GM12864 (cell line): ENCODE measurements around the gene ELL3.
"Not testable (repeated sequence)": the region's sequence is repeated elsewhere in the genome, so short reads cannot be mapped to it uniquely, and the experiment has no call there.

ENCODE experiments used
- DNase-seq: peaks from one replicate; pipeline ENCODE4 v3.0.0-alpha.2; 2011; ENCODE audit warnings: low read depth
- H3K4me3 ChIP-seq: 2 replicates; pipeline ENCODE4 v1.5.1; 2011; ENCODE audit warnings: mild to moderate bottlenecking, low read depth, low read length, control low read depth
- TF ChIP-seq, protein P1 (sequence below): IDR thresholded peaks from 2 replicates; pipeline ENCODE4 v1.5.1; 2011; ENCODE audit warnings: low read depth, mild to moderate bottlenecking, moderate library complexity, low read length, control low read depth, inconsistent platforms; ENCODE audit errors: missing control alignments

ELL3 gene

DNA sequence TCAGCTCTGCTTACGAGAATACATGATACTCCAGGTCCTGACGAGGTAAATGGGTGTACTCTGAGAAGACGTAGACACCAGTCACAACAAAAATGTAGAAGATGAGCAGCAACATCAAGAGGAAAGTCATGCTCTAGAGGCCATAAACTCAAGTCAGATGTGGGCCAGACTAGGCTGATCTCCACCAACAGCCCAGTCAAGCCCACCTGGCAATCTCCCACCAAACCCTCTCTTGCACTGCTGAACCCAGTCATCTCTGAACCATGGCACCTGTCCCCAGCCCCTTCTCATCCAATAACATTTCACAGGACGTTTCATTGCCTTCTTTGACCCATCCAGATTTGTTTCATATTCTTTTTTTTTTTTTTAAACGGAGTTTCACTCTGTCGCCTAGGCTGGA is 41.4 kb downstream of the ELL3 start:
- TF ChIP-seq, protein P1, sequence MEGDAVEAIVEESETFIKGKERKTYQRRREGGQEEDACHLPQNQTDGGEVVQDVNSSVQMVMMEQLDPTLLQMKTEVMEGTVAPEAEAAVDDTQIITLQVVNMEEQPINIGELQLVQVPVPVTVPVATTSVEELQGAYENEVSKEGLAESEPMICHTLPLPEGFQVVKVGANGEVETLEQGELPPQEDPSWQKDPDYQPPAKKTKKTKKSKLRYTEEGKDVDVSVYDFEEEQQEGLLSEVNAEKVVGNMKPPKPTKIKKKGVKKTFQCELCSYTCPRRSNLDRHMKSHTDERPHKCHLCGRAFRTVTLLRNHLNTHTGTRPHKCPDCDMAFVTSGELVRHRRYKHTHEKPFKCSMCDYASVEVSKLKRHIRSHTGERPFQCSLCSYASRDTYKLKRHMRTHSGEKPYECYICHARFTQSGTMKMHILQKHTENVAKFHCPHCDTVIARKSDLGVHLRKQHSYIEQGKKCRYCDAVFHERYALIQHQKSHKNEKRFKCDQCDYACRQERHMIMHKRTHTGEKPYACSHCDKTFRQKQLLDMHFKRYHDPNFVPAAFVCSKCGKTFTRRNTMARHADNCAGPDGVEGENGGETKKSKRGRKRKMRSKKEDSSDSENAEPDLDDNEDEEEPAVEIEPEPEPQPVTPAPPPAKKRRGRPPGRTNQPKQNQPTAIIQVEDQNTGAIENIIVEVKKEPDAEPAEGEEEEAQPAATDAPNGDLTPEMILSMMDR = no peak
- no peak for DNase-seq
- peak overlapping the region; percentile 47 for H3K4me3 ChIP-seq

DNA sequence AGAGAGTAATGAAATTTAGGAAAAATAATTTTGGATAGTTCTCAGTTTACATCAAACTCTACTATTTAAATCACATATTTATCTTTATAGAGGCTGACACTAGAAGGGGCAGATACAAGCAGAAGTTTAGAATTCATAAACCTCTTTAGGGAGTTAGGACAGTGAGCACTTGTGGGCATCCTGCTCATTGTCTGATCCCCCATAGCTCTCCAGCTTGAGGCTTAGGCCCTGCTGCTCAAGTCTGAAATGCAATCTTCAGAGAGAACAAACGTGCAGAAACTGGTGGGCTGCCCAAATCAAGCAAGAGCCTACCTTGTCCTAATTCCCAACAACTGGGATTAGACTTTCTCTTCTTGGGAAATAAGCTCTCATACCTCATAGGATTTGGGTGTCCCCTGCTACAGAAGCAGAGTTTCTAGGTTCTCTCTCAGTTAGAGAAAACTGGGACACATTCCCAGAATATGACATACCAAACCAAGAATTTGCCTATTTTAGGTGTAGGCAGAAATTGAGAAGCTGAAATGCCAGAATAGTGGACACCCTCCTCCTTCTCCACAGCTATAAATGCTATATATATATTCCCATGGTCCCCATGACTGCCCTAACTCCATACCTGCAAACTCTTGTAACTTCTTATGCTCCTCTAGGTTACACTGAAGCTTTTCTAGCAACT is 48.6 kb downstream of the ELL3 start:
- not testable (repeated sequence) for DNase-seq, H3K4me3 ChIP-seq

DNA sequence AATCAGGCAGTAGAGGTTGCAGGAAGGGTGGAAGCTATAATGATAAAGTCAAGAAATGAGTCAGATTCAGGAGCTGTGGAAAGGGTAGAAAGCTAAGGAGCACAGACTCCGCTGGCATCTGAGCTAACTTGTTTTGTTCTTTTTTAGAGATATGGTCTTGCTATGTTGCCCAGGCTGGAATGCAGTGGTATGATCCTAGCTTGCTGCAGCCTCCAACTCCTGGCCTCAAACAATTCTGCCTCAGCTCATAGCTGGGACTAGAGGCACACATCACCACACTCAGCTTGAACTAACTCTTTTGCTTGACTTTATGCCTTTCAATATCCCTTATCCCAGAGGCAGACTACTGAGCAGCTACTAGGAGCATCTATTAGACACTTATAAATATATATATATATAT is 50.5 kb downstream of the ELL3 start:
- not testable (repeated sequence) for DNase-seq, H3K4me3 ChIP-seq

DNA sequence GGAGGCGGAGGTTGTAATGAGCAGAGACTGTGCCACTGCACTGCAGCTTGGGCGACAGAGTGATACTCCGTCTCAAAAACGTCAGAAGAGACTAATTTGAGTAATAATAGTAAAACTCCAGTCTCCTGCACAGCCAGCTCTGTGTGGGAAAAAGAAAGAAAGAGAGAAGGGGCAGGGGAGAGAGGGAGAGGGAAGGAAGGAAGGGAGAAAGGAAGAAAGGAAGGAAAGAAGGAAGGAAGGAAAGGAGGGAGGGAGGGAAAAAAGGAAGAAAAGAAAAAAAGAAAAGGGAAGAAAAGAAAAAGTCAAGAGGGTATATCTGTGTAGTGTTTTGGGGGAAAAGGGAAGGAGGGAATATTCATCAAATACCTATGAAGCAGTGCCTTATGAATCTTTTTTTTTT is 53.6 kb downstream of the ELL3 start:
- TF ChIP-seq, protein P1 = no peak
- H3K4me3 ChIP-seq = no peak overlapping the region
- DNase-seq = no peak
